ENCODE results near the gene RER1.

The RER1 gene

GRCh38 chr1:2433196-2433595 lies 41.6 kb downstream of the RER1 start:
- no peak for ATAC-seq (ENCODE audit: insufficient read depth, low read depth)

DNA sequence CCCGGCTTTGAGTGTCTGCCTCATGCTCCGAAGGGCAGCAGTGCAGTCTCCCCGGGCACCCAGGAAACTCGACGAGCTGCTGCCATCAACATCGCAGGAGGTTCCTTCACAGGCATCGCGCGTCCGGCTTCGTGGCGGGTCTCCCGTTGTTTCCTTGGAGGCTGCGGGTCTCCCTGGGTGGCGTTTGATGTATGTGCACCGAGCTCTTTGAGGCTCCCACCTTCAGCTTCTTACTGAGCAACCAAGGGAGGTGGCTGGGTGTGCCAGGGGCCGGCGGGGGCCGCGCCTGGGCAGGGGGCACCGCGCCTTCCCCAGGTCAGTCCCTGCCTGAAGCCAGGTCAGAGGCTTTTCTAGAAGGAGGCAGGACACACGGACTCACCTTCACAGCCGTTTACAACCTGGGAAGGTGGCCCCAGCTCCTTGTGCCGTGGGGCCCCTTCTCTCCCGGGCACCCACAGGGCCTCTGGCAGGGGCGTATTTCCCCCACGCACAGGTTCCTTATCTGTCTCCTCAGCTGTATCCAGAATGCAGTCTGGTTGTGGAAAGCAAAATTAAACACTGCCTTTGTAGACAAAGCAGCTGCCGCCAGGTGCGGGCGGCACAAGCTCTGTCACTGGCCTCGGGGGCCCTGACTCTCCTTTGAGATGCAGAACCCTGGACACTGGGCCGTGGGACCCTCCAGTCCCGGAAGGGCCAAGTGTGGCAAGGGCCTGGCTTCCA lies 42.5 kb downstream of the RER1 start:
- Histone ChIP-seq H2AFZ (ENCODE audit: low read depth, low read length) (no peak overlapping the region), H3K27me3 (ENCODE audit: insufficient read depth, low read length, poor library complexity) (no peaks in the 10 kb centered on the region), H3K9me3 (ENCODE audit: insufficient read depth, low read length, severe bottlenecking) (no peaks in the 10 kb centered on the region), H3K36me3 (ENCODE audit: insufficient read depth, low read length) (no peaks in the 10 kb centered on the region), H3K4me3 (ENCODE audit: low read depth in 1 of 2, low read length in 2 of 2) (no peak overlapping the region), H4K20me1 (ENCODE audit: insufficient read depth, low read length) (peaks cover 2% of the 10 kb centered on the region; the same call in 1 of the 2 replicates), H3K4me2 (ENCODE audit: insufficient read depth, low read length) (no peak overlapping the region), H3K9ac (ENCODE audit: low read depth, low read length) (no peak overlapping the region), H3K79me2 (ENCODE audit: insufficient read depth, low read length) (no peaks in the 10 kb centered on the region), H3K4me1 (ENCODE audit: insufficient read depth, low read length) (no peaks in the 10 kb centered on the region), H3K27ac (ENCODE audit: low read length) (no peak overlapping the region)
- no peak for ATAC-seq (ENCODE audit: insufficient read depth, low read depth)
- DNase-seq = no peak
- TF ChIP-seq, protein P1, sequence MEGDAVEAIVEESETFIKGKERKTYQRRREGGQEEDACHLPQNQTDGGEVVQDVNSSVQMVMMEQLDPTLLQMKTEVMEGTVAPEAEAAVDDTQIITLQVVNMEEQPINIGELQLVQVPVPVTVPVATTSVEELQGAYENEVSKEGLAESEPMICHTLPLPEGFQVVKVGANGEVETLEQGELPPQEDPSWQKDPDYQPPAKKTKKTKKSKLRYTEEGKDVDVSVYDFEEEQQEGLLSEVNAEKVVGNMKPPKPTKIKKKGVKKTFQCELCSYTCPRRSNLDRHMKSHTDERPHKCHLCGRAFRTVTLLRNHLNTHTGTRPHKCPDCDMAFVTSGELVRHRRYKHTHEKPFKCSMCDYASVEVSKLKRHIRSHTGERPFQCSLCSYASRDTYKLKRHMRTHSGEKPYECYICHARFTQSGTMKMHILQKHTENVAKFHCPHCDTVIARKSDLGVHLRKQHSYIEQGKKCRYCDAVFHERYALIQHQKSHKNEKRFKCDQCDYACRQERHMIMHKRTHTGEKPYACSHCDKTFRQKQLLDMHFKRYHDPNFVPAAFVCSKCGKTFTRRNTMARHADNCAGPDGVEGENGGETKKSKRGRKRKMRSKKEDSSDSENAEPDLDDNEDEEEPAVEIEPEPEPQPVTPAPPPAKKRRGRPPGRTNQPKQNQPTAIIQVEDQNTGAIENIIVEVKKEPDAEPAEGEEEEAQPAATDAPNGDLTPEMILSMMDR (IDR thresholded peaks at IDR 0.05; ENCODE audit: borderline replicate concordance, extremely low read depth, low read length, poor library complexity, severe bottlenecking) = no peak
- TF ChIP-seq EZH2 (IDR thresholded peaks at IDR 0.05; ENCODE audit: borderline replicate concordance, low read depth, low read length, severe bottlenecking) = no peak

More at GRCh38 chr1:2433196-2433595, 41.6 kb downstream of the RER1 start:
- no peak overlapping the region for H2AFZ ChIP-seq (ENCODE audit: low read depth, low read length)
- H3K9me3 ChIP-seq (ENCODE audit: insufficient read depth, low read length, severe bottlenecking) = no peaks in the 10 kb centered on the region
- no peaks in the 10 kb centered on the region for H3K4me1 ChIP-seq (ENCODE audit: insufficient read depth, low read length)
- no peak overlapping the region for H3K4me2 ChIP-seq (ENCODE audit: insufficient read depth, low read length)
- TF ChIP-seq, protein P1 (IDR thresholded peaks at IDR 0.05; ENCODE audit: borderline replicate concordance, extremely low read depth, low read length, poor library complexity, severe bottlenecking) = no peak
- no peak for TF ChIP-seq EZH2 (IDR thresholded peaks at IDR 0.05; ENCODE audit: borderline replicate concordance, low read depth, low read length, severe bottlenecking)
- peaks cover 2% of the 10 kb centered on the region; the same call in 1 of the 2 replicates for H4K20me1 ChIP-seq (ENCODE audit: insufficient read depth, low read length)
- no peak overlapping the region for H3K4me3 ChIP-seq (ENCODE audit: low read depth in 1 of 2, low read length in 2 of 2)
- no peak for DNase-seq
- H3K27me3 ChIP-seq (ENCODE audit: insufficient read depth, low read length, poor library complexity) = no peaks in the 10 kb centered on the region
- H3K36me3 ChIP-seq (ENCODE audit: insufficient read depth, low read length) = no peaks in the 10 kb centered on the region
- no peak overlapping the region for H3K27ac ChIP-seq (ENCODE audit: low read length)
- H3K9ac ChIP-seq (ENCODE audit: low read depth, low read length) = no peak overlapping the region
- H3K79me2 ChIP-seq (ENCODE audit: insufficient read depth, low read length) = no peaks in the 10 kb centered on the region

GRCh38 chr1:2435091-2435490 lies 43.5 kb downstream of the RER1 start:
- Histone ChIP-seq H3K27ac (ENCODE audit: low read length) (no peak overlapping the region), H3K9me3 (ENCODE audit: insufficient read depth, low read length, severe bottlenecking) (no peaks in the 10 kb centered on the region), H3K27me3 (ENCODE audit: insufficient read depth, low read length, poor library complexity) (no peaks in the 10 kb centered on the region), H3K79me2 (ENCODE audit: insufficient read depth, low read length) (no peaks in the 10 kb centered on the region), H3K4me3 (ENCODE audit: low read depth in 1 of 2, low read length in 2 of 2) (no peak overlapping the region), H3K9ac (ENCODE audit: low read depth, low read length) (no peak overlapping the region), H3K4me2 (ENCODE audit: insufficient read depth, low read length) (no peak overlapping the region), H4K20me1 (ENCODE audit: insufficient read depth, low read length) (peaks cover 2% of the 10 kb centered on the region; the same call in 1 of the 2 replicates), H3K4me1 (ENCODE audit: insufficient read depth, low read length) (no peaks in the 10 kb centered on the region), H2AFZ (ENCODE audit: low read depth, low read length) (no peak overlapping the region), H3K36me3 (ENCODE audit: insufficient read depth, low read length) (no peaks in the 10 kb centered on the region)
- no peak for TF ChIP-seq EZH2 (IDR thresholded peaks at IDR 0.05; ENCODE audit: borderline replicate concordance, low read depth, low read length, severe bottlenecking)
- TF ChIP-seq, protein P1 (IDR thresholded peaks at IDR 0.05; ENCODE audit: borderline replicate concordance, extremely low read depth, low read length, poor library complexity, severe bottlenecking) = no peak
- ATAC-seq (ENCODE audit: insufficient read depth, low read depth) (no peak), DNase-seq (no peak)
